ENCODE data around the gene DENND4A. TPM values are rescaled to one million over a fixed set of nuclear protein-coding genes. Genes with fewer than 3 reads are reported as not detected.

The DENND4A gene
- total RNA-seq, 1 donor from 2014 or later = 13.9 TPM

DNA sequence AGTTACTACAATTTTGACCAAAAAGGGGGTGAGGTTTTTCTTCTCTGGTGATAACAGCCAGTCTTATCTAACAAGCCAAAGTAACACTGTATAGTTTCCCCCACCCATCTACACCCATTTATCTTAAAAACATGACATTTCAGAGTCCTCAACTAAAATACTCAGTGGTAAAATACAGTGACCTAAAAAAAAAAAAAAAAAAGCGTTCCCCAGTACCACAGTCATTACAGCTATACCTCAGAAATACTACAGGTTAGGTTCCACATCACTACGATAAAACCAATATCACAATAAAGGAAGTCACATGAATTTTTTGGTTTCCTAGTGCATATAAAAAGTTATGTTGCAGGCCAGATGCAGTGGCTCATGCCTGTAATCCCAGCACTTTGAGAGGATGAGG, 13.8 kb downstream of the DENND4A start:
- Histone ChIP-seq H2AFZ (ENCODE audit: low read depth, low read length) (no peak overlapping the region), H3K27ac (ENCODE audit: low read depth, low read length) (no peak overlapping the region), H3K4me3 (ENCODE audit: insufficient read depth, low read depth, low read length) (no peak overlapping the region), H3K4me1 (ENCODE audit: insufficient read depth, low read length) (no peaks in the 10 kb centered on the region), H3K36me3 (ENCODE audit: insufficient read depth, low read length) (no peaks in the 10 kb centered on the region), H3K9ac (ENCODE audit: low read length) (no peak overlapping the region), H3K9me3 (ENCODE audit: insufficient read depth, low read depth, low read length) (no peaks in the 10 kb centered on the region), H3K4me2 (ENCODE audit: low read length) (no peak overlapping the region), H3K79me2 (ENCODE audit: insufficient read depth, low read length) (peaks cover 20% of the 10 kb centered on the region), H3K27me3 (ENCODE audit: insufficient read depth, low read length) (no peaks in the 10 kb centered on the region), H4K20me1 (ENCODE audit: insufficient read depth, low read length) (peaks cover 18% of the 10 kb centered on the region)
- TF ChIP-seq EZH2 (IDR thresholded peaks at IDR 0.05; ENCODE audit: insufficient read depth, low read length) = no peak
- TF ChIP-seq, protein P1, sequence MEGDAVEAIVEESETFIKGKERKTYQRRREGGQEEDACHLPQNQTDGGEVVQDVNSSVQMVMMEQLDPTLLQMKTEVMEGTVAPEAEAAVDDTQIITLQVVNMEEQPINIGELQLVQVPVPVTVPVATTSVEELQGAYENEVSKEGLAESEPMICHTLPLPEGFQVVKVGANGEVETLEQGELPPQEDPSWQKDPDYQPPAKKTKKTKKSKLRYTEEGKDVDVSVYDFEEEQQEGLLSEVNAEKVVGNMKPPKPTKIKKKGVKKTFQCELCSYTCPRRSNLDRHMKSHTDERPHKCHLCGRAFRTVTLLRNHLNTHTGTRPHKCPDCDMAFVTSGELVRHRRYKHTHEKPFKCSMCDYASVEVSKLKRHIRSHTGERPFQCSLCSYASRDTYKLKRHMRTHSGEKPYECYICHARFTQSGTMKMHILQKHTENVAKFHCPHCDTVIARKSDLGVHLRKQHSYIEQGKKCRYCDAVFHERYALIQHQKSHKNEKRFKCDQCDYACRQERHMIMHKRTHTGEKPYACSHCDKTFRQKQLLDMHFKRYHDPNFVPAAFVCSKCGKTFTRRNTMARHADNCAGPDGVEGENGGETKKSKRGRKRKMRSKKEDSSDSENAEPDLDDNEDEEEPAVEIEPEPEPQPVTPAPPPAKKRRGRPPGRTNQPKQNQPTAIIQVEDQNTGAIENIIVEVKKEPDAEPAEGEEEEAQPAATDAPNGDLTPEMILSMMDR (IDR thresholded peaks at IDR 0.05; ENCODE audit: insufficient read depth, low read depth, low read length) = no peak
- FAIRE-seq (no peak), DNase-seq (ENCODE audit: low read depth) (no peak)
- Mint-ChIP-seq H3K27ac (ENCODE audit: unreplicated experiment) (no peak overlapping the region), H3K27me3 (ENCODE audit: low read depth, unreplicated experiment) (no peaks in the 10 kb centered on the region), H3K4me3 (ENCODE audit: unreplicated experiment) (no peak overlapping the region), H3K4me1 (ENCODE audit: low read depth, unreplicated experiment) (peaks cover 2% of the 10 kb centered on the region), H3K9me3 (ENCODE audit: unreplicated experiment) (no peaks in the 10 kb centered on the region), H3K36me3 (ENCODE audit: low read depth, unreplicated experiment) (no peaks in the 10 kb centered on the region)

DNA sequence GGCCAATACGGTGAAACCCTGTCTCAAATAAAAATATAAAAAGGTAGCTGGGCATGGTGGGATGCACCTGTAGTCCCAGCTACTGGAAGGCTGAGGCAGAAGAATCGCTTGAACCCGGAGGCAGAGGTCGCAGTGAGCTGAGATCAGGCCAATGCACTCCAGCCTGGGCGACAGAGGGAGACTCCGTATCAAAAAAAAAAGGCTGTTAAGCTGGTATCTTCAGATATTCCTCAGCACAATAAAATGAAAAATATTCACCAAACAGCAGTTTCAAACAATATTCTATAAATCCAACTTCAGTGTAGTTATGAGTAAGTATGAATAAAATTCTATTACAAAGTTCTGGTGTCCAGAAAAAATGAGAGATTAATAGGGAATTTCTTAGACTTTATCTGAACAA, 14.2 kb downstream of the DENND4A start:
- Mint-ChIP-seq H3K36me3 (ENCODE audit: low read depth, unreplicated experiment) (no peaks in the 10 kb centered on the region), H3K27ac (ENCODE audit: unreplicated experiment) (no peak overlapping the region), H3K4me1 (ENCODE audit: low read depth, unreplicated experiment) (no peaks in the 10 kb centered on the region), H3K4me3 (ENCODE audit: unreplicated experiment) (no peak overlapping the region), H3K27me3 (ENCODE audit: low read depth, unreplicated experiment) (no peaks in the 10 kb centered on the region), H3K9me3 (ENCODE audit: unreplicated experiment) (no peaks in the 10 kb centered on the region)
- H4K20me1 ChIP-seq (ENCODE audit: insufficient read depth, low read length) = peaks cover 22% of the 10 kb centered on the region
- H3K9me3 ChIP-seq (ENCODE audit: insufficient read depth, low read depth, low read length) = no peaks in the 10 kb centered on the region
- H3K4me1 ChIP-seq (ENCODE audit: insufficient read depth, low read length) = no peaks in the 10 kb centered on the region
- H3K36me3 ChIP-seq (ENCODE audit: insufficient read depth, low read length) = no peaks in the 10 kb centered on the region
- H3K4me3 ChIP-seq (ENCODE audit: insufficient read depth, low read depth, low read length) = no peak overlapping the region
- peaks cover 22% of the 10 kb centered on the region for H3K79me2 ChIP-seq (ENCODE audit: insufficient read depth, low read length)
- no peak overlapping the region for H3K9ac ChIP-seq (ENCODE audit: low read length)
- H3K27me3 ChIP-seq (ENCODE audit: insufficient read depth, low read length) = no peaks in the 10 kb centered on the region
- H2AFZ ChIP-seq (ENCODE audit: low read depth, low read length) = no peak overlapping the region
- no peak overlapping the region for H3K4me2 ChIP-seq (ENCODE audit: low read length)
- DNase-seq (ENCODE audit: low read depth) (no peak), FAIRE-seq (no peak)
- H3K27ac ChIP-seq (ENCODE audit: low read depth, low read length) = no peak overlapping the region
- TF ChIP-seq EZH2 (IDR thresholded peaks at IDR 0.05; ENCODE audit: insufficient read depth, low read length) = no peak
- TF ChIP-seq, protein P1 (IDR thresholded peaks at IDR 0.05; ENCODE audit: insufficient read depth, low read depth, low read length) = no peak

DNA sequence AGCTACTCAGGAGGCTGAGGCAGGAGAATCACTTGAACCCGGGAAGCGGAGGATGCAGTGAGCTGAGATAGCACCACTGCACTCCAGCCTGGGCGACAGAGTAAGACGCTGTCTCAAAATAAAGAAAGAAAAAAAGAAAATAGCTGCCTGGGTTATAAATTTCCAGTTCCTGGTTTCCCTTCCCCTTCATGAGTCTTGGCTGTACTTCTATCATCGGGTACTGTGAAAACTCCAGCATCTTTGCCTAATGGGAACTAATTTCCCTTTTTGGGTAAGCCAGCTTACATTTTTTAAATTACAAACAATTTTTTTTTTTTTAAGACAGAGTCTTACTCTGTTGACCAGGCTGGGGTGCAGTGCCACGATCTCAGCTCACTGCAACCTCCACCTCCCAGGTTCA, 15.0 kb downstream of the DENND4A start:
- Mint-ChIP-seq H3K27me3 (ENCODE audit: low read depth, unreplicated experiment) (no peaks in the 10 kb centered on the region), H3K9me3 (ENCODE audit: unreplicated experiment) (no peaks in the 10 kb centered on the region), H3K36me3 (ENCODE audit: low read depth, unreplicated experiment) (peaks cover 1% of the 10 kb centered on the region), H3K4me3 (ENCODE audit: unreplicated experiment) (no peak overlapping the region), H3K4me1 (ENCODE audit: low read depth, unreplicated experiment) (no peaks in the 10 kb centered on the region), H3K27ac (ENCODE audit: unreplicated experiment) (no peak overlapping the region)
- peaks cover 22% of the 10 kb centered on the region for H4K20me1 ChIP-seq (ENCODE audit: insufficient read depth, low read length)
- H3K9ac ChIP-seq (ENCODE audit: low read length) = no peak overlapping the region
- no peak overlapping the region for H3K4me3 ChIP-seq (ENCODE audit: insufficient read depth, low read depth, low read length)
- FAIRE-seq (no peak), DNase-seq (ENCODE audit: low read depth) (no peak)
- TF ChIP-seq, protein P1 (IDR thresholded peaks at IDR 0.05; ENCODE audit: insufficient read depth, low read depth, low read length) = no peak
- no peak for TF ChIP-seq EZH2 (IDR thresholded peaks at IDR 0.05; ENCODE audit: insufficient read depth, low read length)
- H3K36me3 ChIP-seq (ENCODE audit: insufficient read depth, low read length) = no peaks in the 10 kb centered on the region
- H3K4me2 ChIP-seq (ENCODE audit: low read length) = no peak overlapping the region
- peaks cover 24% of the 10 kb centered on the region for H3K79me2 ChIP-seq (ENCODE audit: insufficient read depth, low read length)
- no peaks in the 10 kb centered on the region for H3K4me1 ChIP-seq (ENCODE audit: insufficient read depth, low read length)
- H3K27me3 ChIP-seq (ENCODE audit: insufficient read depth, low read length) = no peaks in the 10 kb centered on the region
- no peak overlapping the region for H3K27ac ChIP-seq (ENCODE audit: low read depth, low read length)
- H2AFZ ChIP-seq (ENCODE audit: low read depth, low read length) = no peak overlapping the region
- no peaks in the 10 kb centered on the region for H3K9me3 ChIP-seq (ENCODE audit: insufficient read depth, low read depth, low read length)
